Uterus (tissue), 4 donors: Measurements from ENCODE around the gene PLB1. TPM values are rescaled to one million over a fixed set of nuclear protein-coding genes. Genes with fewer than 3 reads are reported as not detected.
A peak's percentile ranks its signal among the peaks of the same experiment; 100 is the strongest.

Experiments used
- DNase-seq, 2 donors: peaks; one replicate each; pipeline ENCODE4 v3.0.0-alpha.2; 2019 to 2020
- H3K27ac ChIP-seq, 2 donors: fragments of 200-600 bp; sonication (generic); 1 replicate in 1 of 2; 2 replicates in 1 of 2; pipeline ENCODE4 v1.5.1; 2016 to 2018
- H3K27me3 ChIP-seq, 2 donors: fragments of 200-600 bp; sonication (generic); one replicate each; pipeline ENCODE4 v1.5.1; 2018 to 2019; ENCODE audit warnings: control low read depth in 1 of 2
- H3K36me3 ChIP-seq, 2 donors: fragments of 200-600 bp; sonication (generic); one replicate each; pipeline ENCODE4 v1.5.1; 2019; ENCODE audit warnings: control low read depth in 1 of 2
- H3K4me1 ChIP-seq, 2 donors: fragments of 200-600 bp; sonication (generic); one replicate each; pipeline ENCODE4 v1.5.1; 2018 to 2019; ENCODE audit warnings: control low read depth in 1 of 2
- H3K4me3 ChIP-seq, 2 donors: fragments of 200-600 bp; sonication (generic); 1 replicate in 1 of 2; 2 replicates in 1 of 2; pipeline ENCODE4 v1.5.1; 2018 to 2019; ENCODE audit warnings: mild to moderate bottlenecking in 1 of 2
- H3K9me3 ChIP-seq, 2 donors: fragments of 200-600 bp; sonication (generic); one replicate each; pipeline ENCODE4 v1.5.1; 2019; ENCODE audit warnings: control low read depth in 1 of 2
- CTCF ChIP-seq, 4 experiments: fragments of 200-600 bp in 2 of 4; fragments of 450-650 bp in 2 of 4; sonication (generic) in 2 of 4; IDR thresholded peaks; one replicate each; pipeline ENCODE4 v1.5.1; 2016 to 2019; ENCODE audit warnings: antibody characterized with exemption in 4 of 4, mild to moderate bottlenecking in 2 of 4, moderate library complexity in 1 of 4
- POLR2A ChIP-seq, 2 donors: fragments of 450-650 bp; IDR thresholded peaks; one replicate each; pipeline ENCODE4 v1.6.1; 2016; ENCODE audit warnings: antibody characterized with exemption in 2 of 2, mild to moderate bottlenecking in 1 of 2, moderate library complexity in 1 of 2
- intact Hi-C: fragments of 100-400 bp; cut with DNase I; formaldehyde crosslinking; loops from one replicate; pipeline ENCODE4 v1.15.1; 2023; ENCODE audit warnings: low total_unique reads
- total RNA-seq, 4 donors: library from RNA; depleted of rRNA in 3 of 4; stranded (reverse); fragments of >200 nt in 3 of 4; gene quantifications; one replicate each; pipeline versions ENCODE4 v1.1.0 to v1.2.4, GENCODE V29; 2014 to 2023
- donor health status: DM: yes; HTN: yes; CAD: no.

Gene PLB1
- total RNA-seq, 4 donors from 2014 or later: 2.9 to 12.4 (median 5.2) TPM

DNA sequence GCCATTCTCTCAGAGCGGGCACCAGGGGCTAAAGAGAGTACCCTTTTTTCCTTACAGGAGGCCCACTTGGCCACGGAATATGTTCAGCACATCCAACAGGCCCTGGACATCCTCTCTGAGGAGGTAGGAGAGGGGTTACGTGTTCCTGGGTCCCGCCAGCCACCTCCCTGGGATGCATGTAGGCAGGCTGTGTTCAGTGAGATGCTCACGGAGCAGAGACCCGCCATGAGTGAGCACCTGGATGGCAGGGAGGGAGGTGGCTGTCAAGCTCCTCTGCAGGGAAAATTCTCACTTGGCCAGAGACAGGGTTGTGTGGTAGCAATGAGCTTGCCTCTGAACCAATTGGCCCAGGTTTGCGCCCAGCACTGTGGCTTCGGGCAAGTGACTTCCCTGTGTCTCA lies 132.6 kb downstream of the PLB1 start:
- peaks cover 20 to 21% of the 10 kb centered on the region in 2 donors for H3K4me1 ChIP-seq
- no peak overlapping the region for H3K4me3 ChIP-seq
- H3K27ac ChIP-seq: peak overlapping the region; percentile 90 to 98
- intact Hi-C loops: no loop called here
- peak in 1 of 2 donors; percentile 19 for DNase-seq
- no peaks in the 10 kb centered on the region for H3K9me3 ChIP-seq
- TF ChIP-seq CTCF (IDR thresholded peaks at IDR 0.05): no peak
- no peaks in the 10 kb centered on the region for H3K36me3 ChIP-seq
- H3K27me3 ChIP-seq: no peaks in the 10 kb centered on the region

GRCh38 chr2:28628987-28629386 lies 133.1 kb downstream of the PLB1 start:
- TF ChIP-seq CTCF (IDR thresholded peaks at IDR 0.05): no peak
- no peak for TF ChIP-seq POLR2A (IDR thresholded peaks at IDR 0.05)
- Histone ChIP-seq H3K4me3 (no peak overlapping the region), H3K9me3 (no peaks in the 10 kb centered on the region), H3K4me1 (peaks cover 20 to 22% of the 10 kb centered on the region in 2 donors), H3K27ac (peak overlapping the region; percentile 90 to 98), H3K27me3 (no peaks in the 10 kb centered on the region), H3K36me3 (no peaks in the 10 kb centered on the region)
- intact Hi-C loops: no loop called here
- DNase-seq: peak in 1 of 2 donors; percentile 24

GRCh38 chr2:28629910-28630309 lies 134.1 kb downstream of the PLB1 start:
- peak in 1 of 2 donors; percentile 12 for DNase-seq
- no peaks in the 10 kb centered on the region for H3K27me3 ChIP-seq
- H3K9me3 ChIP-seq: no peaks in the 10 kb centered on the region
- peaks cover 16 to 22% of the 10 kb centered on the region in 2 donors for H3K4me1 ChIP-seq
- no peak overlapping the region for H3K4me3 ChIP-seq
- peak overlapping the region; percentile 90 to 98 for H3K27ac ChIP-seq
- H3K36me3 ChIP-seq: no peaks in the 10 kb centered on the region
- no peak for TF ChIP-seq POLR2A (IDR thresholded peaks at IDR 0.05)
- no peak for TF ChIP-seq CTCF (IDR thresholded peaks at IDR 0.05)
- intact Hi-C loops: no loop called here

DNA sequence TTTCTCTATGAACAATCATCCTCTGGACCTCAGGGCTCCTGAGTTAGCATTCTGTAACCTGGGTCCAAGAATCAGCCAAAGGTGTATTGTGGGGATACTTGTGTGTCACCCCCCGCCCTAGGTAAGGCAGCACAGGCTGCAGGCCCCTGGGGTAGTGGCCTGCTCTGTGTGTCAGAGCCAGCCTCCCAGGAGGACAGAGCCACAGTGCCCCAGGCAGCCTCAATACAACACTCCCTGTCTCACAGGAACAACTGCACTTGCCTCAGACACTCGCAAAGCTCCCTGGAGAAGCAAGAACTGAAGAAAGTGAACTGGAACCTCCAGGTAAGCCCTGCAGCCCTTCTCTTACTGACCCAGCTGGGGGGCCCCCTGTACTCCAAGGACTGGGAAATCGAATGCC lies 134.5 kb downstream of the PLB1 start:
- no peak for DNase-seq
- peak overlapping the region; percentile 90 to 98 for H3K27ac ChIP-seq
- no peaks in the 10 kb centered on the region for H3K27me3 ChIP-seq
- no peak overlapping the region for H3K4me3 ChIP-seq
- peaks cover 13 to 19% of the 10 kb centered on the region in 2 donors for H3K4me1 ChIP-seq
- TF ChIP-seq CTCF (IDR thresholded peaks at IDR 0.05): no peak
- no peak for TF ChIP-seq POLR2A (IDR thresholded peaks at IDR 0.05)
- intact Hi-C loops: no loop called here
- no peaks in the 10 kb centered on the region for H3K9me3 ChIP-seq
- no peaks in the 10 kb centered on the region for H3K36me3 ChIP-seq

- peak overlapping the region; percentile 90 to 98 for H3K27ac ChIP-seq
- intact Hi-C loops: no loop called here
- no peaks in the 10 kb centered on the region for H3K9me3 ChIP-seq
- no peaks in the 10 kb centered on the region for H3K36me3 ChIP-seq
- H3K4me3 ChIP-seq: no peak overlapping the region
- H3K4me1 ChIP-seq: peaks cover 17 to 22% of the 10 kb centered on the region in 2 donors
- no peak for TF ChIP-seq CTCF (IDR thresholded peaks at IDR 0.05)
- peak in 1 of 2 donors; percentile 10 for TF ChIP-seq POLR2A (IDR thresholded peaks at IDR 0.05)
- no peaks in the 10 kb centered on the region for H3K27me3 ChIP-seq
- peak in 1 of 2 donors; percentile 40 for DNase-seq
Measured at GRCh38 chr2:28631514-28632206, 135.8 kb downstream of the PLB1 start.
